Superior temporal gyrus (tissue), 1 donor: Measurements from ENCODE around the gene MAB21L2.

Source experiments
- DNase-seq: peaks from one replicate; pipeline ENCODE4 v3.0.0-alpha.2; 2016; ENCODE audit errors: extremely low spot score

The MAB21L2 gene

DNA sequence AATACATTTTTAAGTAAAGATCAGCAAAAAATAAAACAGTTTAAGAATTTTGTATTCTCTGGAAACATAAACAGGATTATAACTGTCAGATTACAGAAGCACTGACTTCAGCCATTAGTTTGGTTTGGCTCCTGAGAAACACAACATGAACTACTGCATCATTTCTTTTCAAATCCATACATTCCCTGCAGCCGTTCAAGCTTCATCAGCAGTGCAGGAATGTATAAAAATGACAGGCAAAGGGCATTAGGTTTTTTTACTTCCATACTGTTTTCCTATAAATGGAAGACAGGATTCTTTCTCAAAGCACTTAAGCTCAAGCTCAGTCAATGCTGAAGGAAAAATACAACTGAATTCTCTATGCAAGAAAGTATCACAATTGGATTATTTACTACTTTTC is 4.2 kb upstream of the MAB21L2 start:
- no peak for DNase-seq

DNA sequence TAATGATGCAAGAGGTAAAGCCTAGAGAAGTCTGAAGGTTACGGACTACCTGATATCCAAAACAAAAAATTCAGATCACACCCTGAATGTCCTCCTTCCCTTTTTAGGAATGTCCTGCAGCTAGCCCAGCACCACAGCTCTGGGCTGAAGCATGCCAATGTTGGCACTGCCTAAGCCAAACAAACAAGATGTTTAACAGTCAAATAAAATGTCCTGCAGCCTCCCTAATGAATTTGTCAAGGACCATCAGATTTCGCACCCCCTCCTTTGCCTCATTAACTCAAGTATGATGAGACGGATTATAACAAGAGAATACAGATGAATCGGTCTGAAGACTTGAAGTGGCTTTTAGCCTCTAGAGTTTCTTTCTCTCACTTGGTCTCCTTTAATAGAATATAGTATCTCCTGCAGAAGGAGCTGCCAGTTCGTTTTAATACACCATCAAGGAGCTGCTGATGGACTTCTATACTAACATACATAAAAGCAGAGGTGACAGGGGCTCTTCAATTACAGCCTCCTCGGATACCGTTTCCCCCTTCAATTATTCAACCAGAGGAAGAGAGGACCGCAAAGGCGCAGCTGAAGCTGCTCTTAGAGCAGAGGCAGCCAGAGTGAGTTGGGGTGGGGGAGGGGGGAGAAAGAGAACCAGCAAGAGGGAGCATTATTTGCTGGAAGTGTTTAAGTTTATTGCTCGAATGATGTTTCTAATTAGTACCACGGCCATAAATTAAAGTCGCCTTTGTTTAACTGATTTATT is 3.0 kb upstream of the MAB21L2 start:
- no peak for DNase-seq

DNA sequence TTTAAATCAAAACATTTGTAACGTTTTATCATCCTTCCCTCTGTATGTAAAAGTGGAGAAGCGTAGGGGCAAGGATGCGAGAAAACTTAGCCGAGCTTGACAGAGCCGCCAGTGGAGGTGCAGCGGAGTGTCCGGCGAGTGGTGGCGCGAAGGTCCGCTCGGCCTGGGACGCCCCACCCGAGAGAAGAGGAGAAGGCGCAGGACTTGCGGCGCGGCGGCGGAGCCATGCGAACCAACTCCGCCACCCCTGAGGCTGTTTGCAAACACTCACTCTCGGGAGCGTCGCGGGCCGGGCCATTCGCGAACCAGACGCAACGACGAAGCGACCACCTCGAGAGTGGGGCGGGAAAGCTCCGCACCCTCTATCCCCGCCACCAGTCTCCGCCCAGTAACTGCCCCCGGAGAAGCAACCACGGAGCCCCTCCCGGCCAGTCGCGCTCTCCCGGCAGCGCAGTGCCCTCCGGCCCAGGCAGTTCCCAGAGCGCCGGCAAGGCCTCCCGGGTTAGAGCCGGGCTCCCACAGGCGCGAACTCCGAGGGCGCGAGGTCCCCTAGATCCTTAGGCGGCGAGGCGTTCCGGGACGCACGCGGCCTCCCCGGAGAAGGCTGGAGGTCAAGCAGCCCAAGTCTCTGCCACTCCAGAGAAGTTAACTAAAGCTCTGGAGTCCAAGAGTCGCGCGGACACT is 2.3 kb upstream of the MAB21L2 start:
- no peak for DNase-seq

DNA sequence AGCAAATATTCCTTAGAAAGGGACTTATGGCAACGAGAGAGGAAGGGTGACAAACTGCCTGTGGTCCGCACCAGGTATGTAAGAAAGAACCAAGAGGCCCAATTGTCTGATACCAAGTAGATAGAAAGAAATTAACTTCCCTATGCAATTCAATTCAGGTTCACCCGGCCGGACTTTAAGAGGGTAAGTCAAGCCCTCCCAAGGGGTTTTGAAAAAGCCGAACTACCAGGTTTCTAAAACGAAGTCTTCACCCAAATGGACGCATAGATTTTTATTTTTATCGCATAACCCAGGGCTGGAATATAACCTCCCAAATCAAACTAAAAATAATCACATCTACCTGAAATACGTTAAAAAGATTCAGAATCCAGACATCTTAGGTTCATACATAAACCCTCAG is 1.6 kb upstream of the MAB21L2 start:
- no peak for DNase-seq

DNA sequence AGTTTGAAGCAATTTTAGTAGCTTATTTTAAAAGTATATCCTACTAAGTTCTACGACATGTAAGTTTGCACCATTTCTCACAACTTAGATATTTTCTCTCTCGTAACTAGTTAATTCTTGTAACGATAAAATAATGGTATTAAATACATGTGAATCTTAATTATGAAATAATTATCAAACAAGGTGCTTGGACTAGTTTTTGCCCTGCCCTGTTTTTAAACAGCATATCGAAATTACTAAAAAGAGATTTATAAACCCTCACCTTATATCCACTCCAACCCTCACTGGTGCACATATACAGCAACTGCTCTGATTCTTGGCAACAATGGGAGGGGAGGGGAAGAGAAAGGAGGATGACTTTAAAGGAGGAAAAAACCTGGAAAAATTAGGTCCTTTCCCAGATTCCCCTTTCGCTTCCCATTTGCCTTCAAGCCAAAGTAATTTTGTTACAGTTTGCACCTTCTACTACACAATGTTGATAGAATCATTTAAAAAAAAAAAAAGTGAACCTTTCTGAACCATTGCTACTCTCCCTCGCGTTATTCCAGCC is 820 bp upstream of the MAB21L2 start:
- no peak for DNase-seq

DNA sequence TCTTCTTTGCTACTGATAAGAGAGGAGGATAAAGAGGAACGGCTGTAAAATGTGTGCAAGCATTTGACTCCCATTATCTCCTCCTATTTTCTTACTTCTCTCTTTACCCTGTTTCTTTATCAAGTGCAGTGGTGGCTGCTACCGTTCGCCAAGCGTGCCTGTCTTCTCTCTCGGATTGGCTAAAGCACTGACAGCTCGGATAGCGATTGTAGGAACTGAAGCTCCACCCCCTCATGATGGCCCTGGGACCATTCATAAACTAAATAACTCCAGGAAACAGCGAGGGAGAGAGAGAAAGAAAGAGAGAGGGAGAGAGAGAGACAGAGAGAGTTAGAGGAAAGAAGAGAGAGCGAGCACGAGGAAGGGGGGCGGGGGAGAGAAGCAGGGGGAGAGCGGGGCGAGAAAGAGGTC is 305 bp upstream of the MAB21L2 start:
- no peak for DNase-seq

DNA sequence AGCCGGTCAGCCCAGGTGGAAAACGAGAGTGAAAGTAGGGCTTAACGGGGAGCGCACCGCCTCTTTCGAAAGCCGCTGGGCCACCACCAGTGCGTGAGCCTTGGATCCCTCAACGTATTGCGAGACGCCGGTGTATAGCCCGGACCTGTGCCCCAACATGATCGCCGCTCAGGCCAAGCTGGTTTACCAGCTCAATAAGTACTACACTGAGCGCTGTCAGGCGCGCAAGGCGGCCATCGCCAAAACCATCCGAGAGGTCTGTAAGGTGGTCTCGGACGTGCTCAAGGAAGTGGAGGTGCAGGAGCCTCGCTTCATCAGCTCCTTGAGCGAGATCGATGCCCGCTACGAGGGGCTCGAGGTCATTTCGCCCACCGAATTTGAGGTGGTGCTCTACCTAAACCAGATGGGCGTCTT is 929 bp downstream of the MAB21L2 start:
- DNase-seq: no peak

DNA sequence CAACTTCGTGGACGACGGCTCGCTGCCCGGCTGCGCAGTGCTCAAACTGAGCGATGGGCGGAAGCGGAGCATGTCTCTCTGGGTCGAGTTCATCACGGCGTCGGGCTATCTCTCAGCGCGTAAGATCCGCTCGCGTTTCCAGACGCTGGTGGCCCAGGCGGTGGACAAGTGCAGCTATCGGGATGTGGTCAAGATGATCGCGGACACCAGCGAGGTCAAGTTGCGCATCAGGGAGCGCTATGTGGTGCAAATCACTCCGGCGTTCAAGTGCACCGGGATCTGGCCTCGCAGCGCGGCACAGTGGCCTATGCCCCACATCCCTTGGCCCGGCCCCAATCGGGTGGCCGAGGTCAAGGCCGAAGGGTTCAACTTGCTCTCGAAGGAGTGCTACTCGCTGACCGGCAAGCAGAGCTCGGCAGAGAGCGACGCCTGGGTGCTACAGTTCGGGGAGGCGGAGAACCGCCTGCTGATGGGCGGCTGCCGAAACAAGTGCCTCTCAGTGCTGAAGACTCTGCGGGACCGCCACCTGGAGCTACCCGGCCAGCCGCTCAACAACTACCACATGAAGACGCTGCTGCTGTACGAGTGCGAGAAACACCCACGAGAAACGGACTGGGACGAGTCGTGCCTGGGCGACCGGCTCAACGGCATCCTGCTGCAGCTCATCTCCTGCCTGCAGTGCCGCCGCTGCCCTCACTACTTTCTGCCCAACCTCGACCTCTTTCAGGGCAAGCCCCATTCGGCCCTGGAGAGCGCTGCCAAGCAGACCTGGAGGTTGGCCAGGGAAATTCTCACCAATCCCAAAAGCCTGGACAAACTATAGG is 1.5 kb downstream of the MAB21L2 start:
- no peak for DNase-seq

DNA sequence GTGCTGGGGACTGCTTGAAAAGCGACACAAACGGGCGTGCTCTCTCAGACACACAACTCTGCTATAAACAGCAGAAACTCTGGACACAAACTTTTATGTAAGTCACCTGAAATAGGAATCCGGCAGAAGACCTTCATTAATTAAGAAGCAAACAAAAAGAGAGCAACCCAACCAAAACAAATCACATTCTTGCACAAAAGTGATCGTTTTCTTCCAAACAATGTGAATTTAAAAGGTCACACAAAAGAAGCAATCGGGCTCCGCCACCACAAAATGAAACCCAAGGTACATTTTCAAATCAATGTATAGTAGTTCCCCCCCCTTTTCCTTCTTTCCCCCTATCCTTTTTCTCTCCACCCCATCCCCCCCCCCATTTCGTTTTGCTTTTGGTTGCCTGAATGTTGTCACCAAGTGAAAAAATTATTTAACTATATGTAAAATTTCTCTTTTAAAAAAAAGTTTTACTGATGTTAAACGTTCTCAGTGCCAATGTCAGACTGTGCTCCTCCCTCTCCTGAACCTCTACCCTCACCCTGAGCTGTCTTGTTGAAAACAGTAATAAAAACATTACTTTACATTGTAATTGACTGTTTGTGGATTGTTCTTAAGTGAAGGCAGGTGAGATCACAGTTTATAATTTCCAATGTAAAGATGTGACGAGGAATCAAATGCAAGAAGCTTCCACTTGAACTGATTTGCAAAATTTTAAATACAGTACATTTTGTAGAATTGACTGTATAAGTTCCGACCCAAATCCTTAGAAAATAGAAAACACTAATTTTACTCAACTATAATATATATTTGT is 2.4 kb downstream of the MAB21L2 start:
- DNase-seq: no peak

DNA sequence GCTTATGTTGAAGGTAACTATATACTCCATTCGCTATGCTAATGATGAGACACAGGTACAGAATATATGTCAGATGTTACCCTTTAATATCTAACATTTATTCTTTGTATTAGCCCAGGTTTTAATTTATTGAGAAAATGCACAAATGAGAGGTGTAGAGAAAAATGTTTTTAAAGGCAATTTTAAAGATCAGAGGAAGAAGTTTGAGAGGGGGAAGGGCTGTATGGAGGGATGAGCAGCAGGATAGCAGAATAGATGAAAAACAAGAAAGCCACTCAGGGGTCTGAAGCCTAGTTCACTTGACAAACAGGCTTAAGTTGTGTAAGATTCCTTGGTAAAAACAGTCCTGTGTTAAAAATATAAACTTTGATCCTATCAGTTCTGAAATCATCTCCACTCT is 3.7 kb downstream of the MAB21L2 start:
- no peak for DNase-seq

DNA sequence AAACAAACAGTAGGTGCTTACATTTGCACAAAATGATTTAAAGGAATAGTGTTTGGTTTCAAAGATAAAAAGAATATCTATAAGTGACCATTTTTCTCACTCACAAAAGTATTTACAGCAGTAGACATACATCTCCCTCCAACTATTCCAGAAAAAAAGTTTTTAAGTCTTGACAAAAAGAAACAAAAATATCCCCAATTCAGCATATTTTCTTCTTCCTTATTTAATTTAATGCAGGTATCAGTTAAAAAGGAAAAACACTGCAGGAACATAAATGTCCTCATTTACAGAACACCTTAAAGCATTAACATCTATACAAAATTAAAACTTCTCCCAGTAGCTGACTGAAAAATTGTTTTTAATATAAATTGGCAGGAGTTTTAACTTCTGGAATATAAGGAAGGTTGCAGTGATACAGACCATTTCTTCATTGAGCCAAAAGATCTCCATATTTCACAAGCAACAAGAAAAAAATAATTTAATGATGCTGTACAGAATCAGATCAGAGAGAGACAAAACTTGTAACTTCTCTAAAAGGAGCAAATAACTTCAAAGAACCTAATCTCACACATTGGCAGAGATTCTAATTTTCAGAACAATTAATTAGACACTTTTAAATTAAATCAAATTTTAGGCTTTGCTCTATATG is 4.3 kb downstream of the MAB21L2 start:
- DNase-seq: no peak

DNA sequence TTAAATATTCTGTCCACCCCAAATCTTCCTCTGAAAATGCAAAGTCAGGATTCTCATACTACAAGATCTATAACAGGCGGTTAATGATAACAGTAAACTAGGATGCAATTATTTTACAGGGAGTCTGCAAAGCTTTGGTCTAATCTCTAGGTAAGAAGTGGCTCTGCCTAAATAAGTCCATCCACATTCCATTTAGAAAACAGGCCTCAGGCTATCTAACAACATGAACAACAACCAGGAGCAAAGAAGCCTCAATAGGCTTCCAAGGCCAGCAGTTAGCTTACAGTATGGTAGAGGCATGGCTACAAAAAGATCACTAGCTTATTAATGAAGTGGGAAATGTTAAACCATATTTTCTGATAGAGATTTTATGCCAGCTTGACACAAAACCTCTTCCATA is 6.4 kb downstream of the MAB21L2 start:
- no peak for DNase-seq

DNA sequence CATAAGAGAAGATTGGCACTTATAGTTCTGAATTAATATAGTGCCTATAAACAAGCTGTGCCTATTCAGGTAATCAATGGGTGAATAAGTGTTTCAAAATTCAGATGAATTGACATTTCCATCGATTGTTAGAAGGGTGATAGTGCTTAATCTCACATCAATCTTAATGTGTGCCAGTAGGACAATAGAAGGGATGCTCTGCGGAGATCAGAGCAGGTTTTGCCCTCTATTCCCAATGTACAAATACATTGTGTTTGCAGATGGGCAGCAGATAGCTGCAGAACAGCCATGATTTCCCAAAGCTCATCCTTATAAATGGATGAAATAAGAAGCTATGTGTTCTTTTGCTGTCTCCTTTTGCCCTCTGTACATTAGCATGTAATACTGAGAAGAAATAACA is 7.2 kb downstream of the MAB21L2 start:
- no peak for DNase-seq

DNA sequence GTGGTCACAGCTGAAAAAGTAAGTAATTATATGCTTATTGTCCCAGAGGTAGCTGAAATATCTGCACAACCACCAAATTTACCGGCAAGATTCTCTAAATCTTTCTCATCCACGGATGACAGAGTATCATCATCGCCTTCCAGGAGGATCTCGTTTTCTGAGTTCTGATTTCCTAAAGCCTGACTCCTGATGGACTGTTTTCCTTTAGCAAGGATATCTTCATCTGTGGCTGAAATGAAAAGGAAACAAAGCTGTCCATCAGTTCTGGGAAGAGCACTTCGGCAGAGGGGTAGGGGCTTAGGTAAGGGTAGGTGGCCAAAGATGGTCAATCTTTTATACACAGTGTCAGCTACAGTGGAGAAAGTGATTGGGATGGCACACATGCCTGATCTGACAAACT is 8.7 kb downstream of the MAB21L2 start:
- DNase-seq: no peak

DNA sequence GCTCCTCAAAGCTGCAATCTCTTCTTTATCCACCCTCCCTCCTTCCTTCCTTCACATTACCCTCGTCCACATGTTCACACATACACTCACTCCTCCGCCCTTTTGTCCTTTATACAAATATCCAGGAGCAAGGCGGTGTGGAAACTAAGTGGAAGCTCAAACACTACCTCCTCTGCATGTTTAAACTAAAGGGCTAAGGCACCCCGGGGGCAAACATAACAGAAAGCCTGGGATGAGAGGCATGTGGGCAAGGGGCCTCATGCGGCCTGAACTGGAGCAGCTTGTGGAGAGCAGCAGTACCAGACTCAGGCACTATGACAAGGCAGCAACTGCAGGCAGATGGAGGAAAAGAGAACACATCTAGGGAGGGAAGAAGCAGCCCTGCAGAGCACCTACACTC is 9.5 kb downstream of the MAB21L2 start:
- no peak for DNase-seq

DNA sequence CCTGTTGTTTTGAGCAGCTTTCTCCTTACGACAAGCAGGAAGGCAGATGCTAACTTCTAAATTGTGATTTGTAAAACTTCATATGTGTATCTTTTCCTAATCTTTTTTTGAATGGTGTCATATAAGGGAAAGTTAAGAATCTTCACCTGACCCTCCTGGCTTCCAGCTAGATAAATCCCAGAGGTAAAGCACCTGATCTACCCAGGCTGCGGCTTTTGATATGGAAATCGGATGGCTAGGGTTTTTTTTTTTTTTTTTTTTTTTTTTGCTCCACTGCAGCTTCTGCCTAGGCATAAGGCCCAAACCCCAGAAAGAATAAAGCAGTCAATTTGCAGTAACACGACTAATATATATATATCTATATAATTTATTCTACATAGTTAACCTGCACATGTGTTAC is 10.0 kb downstream of the MAB21L2 start:
- no peak for DNase-seq

DNA sequence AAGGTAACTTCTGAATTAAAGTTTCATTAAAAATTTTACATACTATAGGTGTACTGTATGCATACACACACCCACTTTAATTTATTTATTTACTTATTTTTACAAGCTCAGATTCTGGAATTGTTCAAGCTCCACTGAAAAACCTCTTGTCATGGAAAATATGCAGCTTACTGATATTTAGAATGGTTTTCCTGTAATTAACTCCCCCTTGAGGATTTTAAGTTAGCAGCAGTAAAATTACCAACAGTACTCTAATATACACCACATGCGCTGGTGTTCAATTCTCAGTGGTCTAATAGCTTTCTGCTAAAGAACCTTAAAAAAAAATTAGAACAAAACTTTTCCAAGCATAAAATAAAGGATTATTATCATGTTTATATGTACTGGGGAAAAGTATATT is 12.0 kb downstream of the MAB21L2 start:
- no peak for DNase-seq

DNA sequence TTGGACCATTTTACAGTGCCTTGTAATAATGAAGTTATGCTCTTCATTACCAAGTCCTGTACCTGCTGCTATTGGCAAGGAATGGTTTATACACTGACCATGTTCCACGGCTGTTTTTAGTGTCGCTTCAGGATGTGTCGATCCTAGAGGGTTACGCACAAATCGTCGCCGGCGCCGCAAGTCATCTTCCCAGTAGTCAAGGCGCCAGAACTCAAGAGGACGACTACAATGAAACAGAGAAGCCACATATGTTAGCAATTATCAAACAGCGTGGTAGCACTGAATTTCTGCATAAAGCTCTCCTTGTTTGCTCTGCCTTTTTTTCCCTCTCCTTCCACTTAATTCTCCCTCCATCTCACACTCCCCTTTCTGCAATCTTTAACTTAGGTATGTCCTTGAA is 17.0 kb downstream of the MAB21L2 start:
- no peak for DNase-seq

DNA sequence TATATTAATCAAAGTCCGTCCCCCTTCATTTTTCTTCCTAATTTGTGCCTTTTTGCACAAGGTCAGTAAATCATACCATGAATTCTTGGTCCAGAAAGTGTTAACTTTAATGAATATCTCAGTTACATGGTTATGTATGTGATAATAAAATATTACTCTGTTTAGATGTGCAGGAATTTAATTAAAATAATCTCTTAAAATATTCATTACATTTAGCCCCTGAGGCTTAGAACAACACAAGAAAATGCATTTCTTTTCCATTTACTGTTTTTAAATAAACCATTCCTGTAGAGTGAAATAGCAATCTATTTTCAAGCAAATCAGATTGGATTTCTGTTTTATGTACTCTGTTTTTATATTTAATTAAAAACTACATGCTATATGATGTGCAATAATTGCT is 17.6 kb downstream of the MAB21L2 start:
- DNase-seq: no peak

DNA sequence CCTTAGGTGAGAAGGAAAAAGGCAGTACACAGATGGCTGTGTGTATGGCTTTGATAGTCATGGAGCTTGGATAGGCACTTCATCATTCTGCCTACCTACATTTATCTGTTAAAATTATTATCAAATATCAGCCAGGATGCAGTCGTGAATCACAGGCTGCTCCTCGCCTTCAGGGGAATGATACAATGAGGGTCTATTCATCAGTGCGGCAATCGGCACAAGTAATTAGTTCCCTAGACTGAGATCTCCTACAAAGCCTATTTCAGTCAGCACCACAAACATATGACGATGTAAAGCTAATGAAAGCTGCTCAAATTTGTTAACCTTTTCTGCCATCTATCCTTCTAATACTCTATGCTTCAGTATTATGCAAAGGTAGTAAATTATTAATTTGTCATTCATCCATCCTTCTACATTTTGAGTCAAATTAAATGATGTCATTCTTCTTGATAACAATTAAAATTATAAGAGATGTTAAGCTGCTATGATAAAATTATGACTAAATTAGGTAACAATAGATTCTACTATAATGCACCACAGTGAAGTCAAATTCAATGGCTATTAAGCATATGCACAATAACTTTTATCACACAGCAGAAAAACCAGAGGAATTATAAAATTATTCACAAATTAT is 19.0 kb downstream of the MAB21L2 start:
- no peak for DNase-seq

DNA sequence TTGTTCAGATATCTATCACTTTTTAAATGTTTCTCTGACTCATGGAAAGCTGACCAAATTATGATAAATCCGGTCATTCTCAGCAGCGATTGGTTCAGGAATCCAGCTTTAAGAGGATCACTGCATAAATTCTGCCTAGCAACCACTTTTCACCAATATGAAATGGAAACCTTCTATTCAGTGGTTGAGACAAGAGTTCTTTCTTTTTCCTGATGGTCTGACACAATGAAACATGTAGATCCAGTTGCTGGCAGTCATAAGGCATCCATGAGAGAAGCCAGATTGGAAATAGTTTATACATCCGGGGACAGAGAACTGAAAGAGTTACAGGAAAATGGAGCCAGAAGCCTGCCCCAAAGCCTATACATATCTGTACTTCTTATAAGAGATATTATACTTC is 27.2 kb downstream of the MAB21L2 start:
- no peak for DNase-seq
